Breast epithelium (tissue), 3 donors: ENCODE measurements around the gene TTC4.

Source experiments
- POLR2A ChIP-seq: fragments of 450-650 bp; IDR thresholded peaks from one replicate; pipeline ENCODE4 v1.6.1; 2016; ENCODE audit warnings: antibody characterized with exemption, mild to moderate bottlenecking, moderate library complexity
- TF ChIP-seq, protein P1 (sequence below), 3 donors: fragments of 450-650 bp; IDR thresholded peaks; one replicate each; pipeline ENCODE4 v1.5.1; 2016 to 2017; ENCODE audit warnings: antibody characterized with exemption in 3 of 3, mild to moderate bottlenecking in 3 of 3, moderate library complexity in 3 of 3

DNA sequence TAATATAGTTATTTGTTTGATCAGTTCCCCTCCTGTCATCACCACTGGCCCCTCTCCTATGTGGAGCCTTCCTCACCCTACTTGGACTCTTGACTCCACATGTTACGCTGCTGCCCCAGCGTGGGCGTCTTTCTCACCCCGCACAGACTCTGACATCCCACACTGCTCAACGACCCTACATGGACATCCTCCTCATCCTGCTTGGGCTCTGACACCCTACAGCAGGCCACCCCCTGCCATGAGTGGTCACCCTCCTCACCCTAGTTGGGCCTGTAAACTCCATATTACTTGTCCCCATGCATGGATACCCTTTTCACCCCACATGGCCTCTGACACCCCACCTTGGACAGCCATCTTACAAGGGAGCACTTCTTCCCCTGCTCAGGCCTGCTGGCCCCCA lies 21.0 kb downstream of the TTC4 start:
- TF ChIP-seq, protein P1, sequence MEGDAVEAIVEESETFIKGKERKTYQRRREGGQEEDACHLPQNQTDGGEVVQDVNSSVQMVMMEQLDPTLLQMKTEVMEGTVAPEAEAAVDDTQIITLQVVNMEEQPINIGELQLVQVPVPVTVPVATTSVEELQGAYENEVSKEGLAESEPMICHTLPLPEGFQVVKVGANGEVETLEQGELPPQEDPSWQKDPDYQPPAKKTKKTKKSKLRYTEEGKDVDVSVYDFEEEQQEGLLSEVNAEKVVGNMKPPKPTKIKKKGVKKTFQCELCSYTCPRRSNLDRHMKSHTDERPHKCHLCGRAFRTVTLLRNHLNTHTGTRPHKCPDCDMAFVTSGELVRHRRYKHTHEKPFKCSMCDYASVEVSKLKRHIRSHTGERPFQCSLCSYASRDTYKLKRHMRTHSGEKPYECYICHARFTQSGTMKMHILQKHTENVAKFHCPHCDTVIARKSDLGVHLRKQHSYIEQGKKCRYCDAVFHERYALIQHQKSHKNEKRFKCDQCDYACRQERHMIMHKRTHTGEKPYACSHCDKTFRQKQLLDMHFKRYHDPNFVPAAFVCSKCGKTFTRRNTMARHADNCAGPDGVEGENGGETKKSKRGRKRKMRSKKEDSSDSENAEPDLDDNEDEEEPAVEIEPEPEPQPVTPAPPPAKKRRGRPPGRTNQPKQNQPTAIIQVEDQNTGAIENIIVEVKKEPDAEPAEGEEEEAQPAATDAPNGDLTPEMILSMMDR (IDR thresholded peaks at IDR 0.05) = no peak
- TF ChIP-seq POLR2A = no peak
